Astrocyte (in vitro differentiated cells and primary cell): ENCODE data around the gene RAX2.

Experiments
- EZH2 ChIP-seq: IDR thresholded peaks from 2 replicates; pipeline ENCODE4 v1.6.1; 2012; ENCODE audit warnings: mild to moderate bottlenecking, low read length, inconsistent platforms; ENCODE audit not compliant: insufficient read depth
- TF ChIP-seq, protein P1 (sequence below): IDR thresholded peaks from 2 replicates; pipeline ENCODE4 v1.5.1; 2011; ENCODE audit warnings: low read depth, mild to moderate bottlenecking, inconsistent platforms, low read length, moderate library complexity; ENCODE audit not compliant: insufficient read depth

DNA sequence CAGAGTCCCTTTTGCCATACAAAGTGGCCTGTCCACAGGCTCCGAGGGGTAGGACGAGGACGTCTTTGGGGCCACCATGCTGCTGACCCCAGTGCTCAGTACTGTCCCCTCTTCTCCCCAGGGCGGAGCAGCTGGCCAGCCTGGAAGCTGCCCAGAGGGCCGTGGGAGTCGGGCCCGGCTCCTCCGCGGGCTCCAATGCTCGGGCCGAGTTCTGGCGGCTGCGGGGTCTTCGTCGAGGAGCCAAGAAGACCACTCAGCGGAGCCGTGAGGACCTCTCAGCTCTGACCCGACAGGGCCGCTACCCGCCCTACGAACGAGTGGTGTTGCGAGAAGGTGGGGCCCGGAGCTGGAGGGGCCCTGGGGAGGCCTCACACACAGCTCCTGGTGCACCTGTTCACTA lies 31.6 kb downstream of the RAX2 start:
- TF ChIP-seq, protein P1, sequence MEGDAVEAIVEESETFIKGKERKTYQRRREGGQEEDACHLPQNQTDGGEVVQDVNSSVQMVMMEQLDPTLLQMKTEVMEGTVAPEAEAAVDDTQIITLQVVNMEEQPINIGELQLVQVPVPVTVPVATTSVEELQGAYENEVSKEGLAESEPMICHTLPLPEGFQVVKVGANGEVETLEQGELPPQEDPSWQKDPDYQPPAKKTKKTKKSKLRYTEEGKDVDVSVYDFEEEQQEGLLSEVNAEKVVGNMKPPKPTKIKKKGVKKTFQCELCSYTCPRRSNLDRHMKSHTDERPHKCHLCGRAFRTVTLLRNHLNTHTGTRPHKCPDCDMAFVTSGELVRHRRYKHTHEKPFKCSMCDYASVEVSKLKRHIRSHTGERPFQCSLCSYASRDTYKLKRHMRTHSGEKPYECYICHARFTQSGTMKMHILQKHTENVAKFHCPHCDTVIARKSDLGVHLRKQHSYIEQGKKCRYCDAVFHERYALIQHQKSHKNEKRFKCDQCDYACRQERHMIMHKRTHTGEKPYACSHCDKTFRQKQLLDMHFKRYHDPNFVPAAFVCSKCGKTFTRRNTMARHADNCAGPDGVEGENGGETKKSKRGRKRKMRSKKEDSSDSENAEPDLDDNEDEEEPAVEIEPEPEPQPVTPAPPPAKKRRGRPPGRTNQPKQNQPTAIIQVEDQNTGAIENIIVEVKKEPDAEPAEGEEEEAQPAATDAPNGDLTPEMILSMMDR = no peak
- TF ChIP-seq EZH2 = no peak
